Measurements from ENCODE around the gene STXBP5L.
"Not testable (repeated sequence)": the region's sequence is repeated elsewhere in the genome, so short reads cannot be mapped to it uniquely, and the experiment has no call there.

Gene STXBP5L

DNA sequence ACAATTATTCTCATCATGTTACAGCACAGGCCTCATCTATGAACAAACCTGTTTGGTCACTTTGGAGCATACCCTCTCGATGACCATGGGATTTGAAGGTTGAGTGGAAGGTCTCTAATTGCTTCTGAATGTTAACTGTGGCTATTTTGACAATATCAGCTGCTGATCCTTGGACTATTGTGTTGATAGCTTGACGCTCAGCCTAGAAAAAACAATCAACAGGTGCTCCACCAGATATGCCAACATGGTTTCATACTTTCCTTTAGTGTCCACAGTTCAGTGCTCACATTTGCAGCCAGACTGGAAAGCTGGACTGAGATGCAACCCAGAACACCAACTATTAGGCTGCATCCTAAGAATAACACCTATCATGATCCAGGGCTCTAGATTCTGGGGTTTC lies 528.1 kb downstream of the STXBP5L start:
- Histone ChIP-seq H3K27me3 (ENCODE audit: insufficient read depth, low read length) (no peaks in the 10 kb centered on the region), H3K36me3 (ENCODE audit: insufficient read depth, low read length) (peaks cover 82% of the 10 kb centered on the region), H3K4me2 (ENCODE audit: low read length) (no peak overlapping the region), H2AFZ (ENCODE audit: low read length) (no peak overlapping the region), H3K79me2 (ENCODE audit: insufficient read depth, low read length) (no peaks in the 10 kb centered on the region), H3K27ac (ENCODE audit: low read depth, low read length, poor library complexity, severe bottlenecking) (no peak overlapping the region), H3K9me3 (ENCODE audit: low read length) (no peaks in the 10 kb centered on the region), H3F3A (ENCODE audit: insufficient read depth, low read length) (no peaks in the 10 kb centered on the region), H3K9me2 (ENCODE audit: low read depth, low read length) (no peaks in the 10 kb centered on the region), H3K9ac (ENCODE audit: low read length) (no peak overlapping the region), H3K4me1 (ENCODE audit: insufficient read depth, low read length, severe bottlenecking) (peaks cover 17% of the 10 kb centered on the region), H3K4me3 (ENCODE audit: low read depth, low read length, poor library complexity, severe bottlenecking) (no peak overlapping the region), H4K20me1 (ENCODE audit: insufficient read depth, low read length) (no peaks in the 10 kb centered on the region)
- TF ChIP-seq CTCF (IDR thresholded peaks at IDR 0.05; ENCODE audit: low read length) (no peak), EZH2 (IDR thresholded peaks at IDR 0.05; ENCODE audit: borderline replicate concordance, low read length) (no peak)

- TF ChIP-seq EZH2 (IDR thresholded peaks at IDR 0.05; ENCODE audit: borderline replicate concordance, low read length) (no peak), CTCF (IDR thresholded peaks at IDR 0.05; ENCODE audit: low read length) (no peak)
- Histone ChIP-seq H2AFZ (ENCODE audit: low read length) (no peak overlapping the region), H3K79me2 (ENCODE audit: insufficient read depth, low read length) (no peaks in the 10 kb centered on the region), H3K36me3 (ENCODE audit: insufficient read depth, low read length) (peaks cover 82% of the 10 kb centered on the region), H4K20me1 (ENCODE audit: insufficient read depth, low read length) (no peaks in the 10 kb centered on the region), H3K9me2 (ENCODE audit: low read depth, low read length) (no peaks in the 10 kb centered on the region), H3K4me1 (ENCODE audit: insufficient read depth, low read length, severe bottlenecking) (peaks cover 17% of the 10 kb centered on the region), H3K27me3 (ENCODE audit: insufficient read depth, low read length) (no peaks in the 10 kb centered on the region), H3K4me3 (ENCODE audit: low read depth, low read length, poor library complexity, severe bottlenecking) (no peak overlapping the region), H3K4me2 (ENCODE audit: low read length) (no peak overlapping the region), H3K9me3 (ENCODE audit: low read length) (no peaks in the 10 kb centered on the region), H3K27ac (ENCODE audit: low read depth, low read length, poor library complexity, severe bottlenecking) (no peak overlapping the region), H3K9ac (ENCODE audit: low read length) (no peak overlapping the region), H3F3A (ENCODE audit: insufficient read depth, low read length) (no peaks in the 10 kb centered on the region)
Measured at GRCh38 chr3:121436641-121437040, 528.6 kb downstream of the STXBP5L start.

DNA sequence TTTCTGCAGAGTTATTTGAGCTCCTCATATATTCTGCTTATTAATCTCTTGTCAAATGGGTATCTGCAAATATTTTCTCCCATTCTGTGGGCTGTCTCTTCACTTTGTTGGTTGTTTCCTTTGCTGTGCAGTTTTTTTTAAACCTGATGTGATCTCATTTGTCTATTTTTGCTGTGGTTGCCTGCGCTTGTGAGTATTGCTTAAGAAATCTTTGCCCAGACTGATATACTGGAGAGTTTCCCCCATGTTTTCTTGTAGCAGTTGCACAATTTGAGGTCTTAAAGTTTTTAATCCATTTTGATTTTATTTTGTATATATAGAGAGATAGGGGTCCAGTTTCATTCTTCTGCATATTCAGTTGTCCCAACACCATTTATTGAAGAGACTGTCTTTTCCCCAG lies 535.5 kb downstream of the STXBP5L start:
- H3K27ac ChIP-seq (ENCODE audit: low read depth, low read length, poor library complexity, severe bottlenecking) = no peak overlapping the region
- H3F3A ChIP-seq (ENCODE audit: insufficient read depth, low read length) = no peaks in the 10 kb centered on the region
- no peak overlapping the region for H3K4me3 ChIP-seq (ENCODE audit: low read depth, low read length, poor library complexity, severe bottlenecking)
- no peaks in the 10 kb centered on the region for H3K27me3 ChIP-seq (ENCODE audit: insufficient read depth, low read length)
- no peaks in the 10 kb centered on the region for H3K4me1 ChIP-seq (ENCODE audit: insufficient read depth, low read length, severe bottlenecking)
- no peaks in the 10 kb centered on the region for H3K79me2 ChIP-seq (ENCODE audit: insufficient read depth, low read length)
- no peaks in the 10 kb centered on the region for H3K9me2 ChIP-seq (ENCODE audit: low read depth, low read length)
- no peak overlapping the region for H3K9ac ChIP-seq (ENCODE audit: low read length)
- H3K36me3 ChIP-seq (ENCODE audit: insufficient read depth, low read length) = peaks cover 65% of the 10 kb centered on the region
- H4K20me1 ChIP-seq (ENCODE audit: insufficient read depth, low read length) = no peaks in the 10 kb centered on the region
- H3K4me2 ChIP-seq (ENCODE audit: low read length) = no peak overlapping the region
- no peaks in the 10 kb centered on the region for H3K9me3 ChIP-seq (ENCODE audit: low read length)
- TF ChIP-seq CTCF (IDR thresholded peaks at IDR 0.05; ENCODE audit: low read length) (no peak), EZH2 (IDR thresholded peaks at IDR 0.05; ENCODE audit: borderline replicate concordance, low read length) (no peak)
- H2AFZ ChIP-seq (ENCODE audit: low read length) = no peak overlapping the region

GRCh38 chr3:121451752-121452151 lies 543.7 kb downstream of the STXBP5L start:
- H3K4me2 ChIP-seq (ENCODE audit: low read length); H3K9me3 ChIP-seq (ENCODE audit: low read length); H3F3A ChIP-seq (ENCODE audit: insufficient read depth, low read length); H2AFZ ChIP-seq (ENCODE audit: low read length); H4K20me1 ChIP-seq (ENCODE audit: insufficient read depth, low read length); H3K9me2 ChIP-seq (ENCODE audit: low read depth, low read length); H3K9ac ChIP-seq (ENCODE audit: low read length); H3K4me1 ChIP-seq (ENCODE audit: insufficient read depth, low read length, severe bottlenecking); H3K27me3 ChIP-seq (ENCODE audit: insufficient read depth, low read length); H3K4me3 ChIP-seq (ENCODE audit: low read depth, low read length, poor library complexity, severe bottlenecking); H3K27ac ChIP-seq (ENCODE audit: low read depth, low read length, poor library complexity, severe bottlenecking); H3K79me2 ChIP-seq (ENCODE audit: insufficient read depth, low read length): not testable (repeated sequence)
- H3K36me3 ChIP-seq (ENCODE audit: insufficient read depth, low read length) = peaks cover 47% of the 10 kb centered on the region
